GM23248 (cell line): ENCODE data around the gene PAK6. TPM values are rescaled to one million over a fixed set of nuclear protein-coding genes. Genes with fewer than 3 reads are reported as not detected.

Experiments
- DNase-seq: peaks from one replicate; pipeline ENCODE4 v3.0.0-alpha.2; 2015
- H2AFZ ChIP-seq: fragments of 200-600 bp; sonication (generic); 2 replicates; pipeline ENCODE4 v1.6.1; 2016; ENCODE audit warnings: antibody characterized with exemption
- H3F3A ChIP-seq: fragments of 200-600 bp; sonication (generic); 2 replicates; pipeline ENCODE4 v1.6.1; 2016; ENCODE audit warnings: mild to moderate bottlenecking, antibody characterized with exemption, mixed run types; ENCODE audit not compliant: insufficient read depth
- H3K27ac ChIP-seq: fragments of 200-600 bp; sonication (generic); 2 replicates; pipeline ENCODE4 v1.5.1; 2016; ENCODE audit warnings: mild to moderate bottlenecking
- H3K27me3 ChIP-seq: fragments of 200-600 bp; sonication (generic); replicated peaks from 2 replicates; pipeline ENCODE4 v1.6.1; 2016; ENCODE audit warnings: mild to moderate bottlenecking; ENCODE audit not compliant: insufficient read depth
- H3K36me3 ChIP-seq: fragments of 200-600 bp; sonication (generic); 2 replicates; pipeline ENCODE4 v1.6.1; 2016; ENCODE audit warnings: low read depth, mild to moderate bottlenecking
- H3K4me1 ChIP-seq: fragments of 200-600 bp; sonication (generic); 2 replicates; pipeline ENCODE4 v1.6.1; 2016; ENCODE audit warnings: mild to moderate bottlenecking; ENCODE audit not compliant: insufficient read depth
- H3K4me2 ChIP-seq: fragments of 200-600 bp; sonication (generic); one replicate; pipeline ENCODE4 v1.6.1; 2016; ENCODE audit warnings: mild to moderate bottlenecking; ENCODE audit not compliant: unreplicated experiment
- H3K4me3 ChIP-seq: fragments of 200-600 bp; sonication (generic); 2 replicates; pipeline ENCODE4 v1.5.1; 2016; ENCODE audit warnings: mild to moderate bottlenecking
- H3K79me2 ChIP-seq: fragments of 200-600 bp; sonication (generic); 2 replicates; pipeline ENCODE4 v1.6.1; 2016; ENCODE audit warnings: mild to moderate bottlenecking; ENCODE audit not compliant: insufficient read depth
- H3K9ac ChIP-seq: fragments of 200-600 bp; sonication (generic); 2 replicates; pipeline ENCODE4 v1.6.1; 2016; ENCODE audit warnings: mild to moderate bottlenecking
- H3K9me2 ChIP-seq: fragments of 200-600 bp; sonication (generic); 2 replicates; pipeline ENCODE4 v1.6.1; 2016; ENCODE audit warnings: mixed run types, mild to moderate bottlenecking, moderate library complexity; ENCODE audit not compliant: insufficient read depth
- H3K9me3 ChIP-seq: fragments of 200-600 bp; sonication (generic); one replicate; pipeline ENCODE4 v1.6.1; 2017; ENCODE audit warnings: low read depth
- H4K20me1 ChIP-seq: fragments of 200-600 bp; sonication (generic); 2 replicates; pipeline ENCODE4 v1.6.0; 2016; ENCODE audit not compliant: insufficient read depth
- EZH2 ChIP-seq: fragments of 200-600 bp; sonication (generic); IDR thresholded peaks from 2 replicates; pipeline ENCODE4 v1.6.1; 2018; ENCODE audit warnings: antibody characterized with exemption, mild to moderate bottlenecking; ENCODE audit not compliant: insufficient read depth, poor library complexity, severe bottlenecking
- EZH2phosphoT487 ChIP-seq: fragments of 200-600 bp; sonication (generic); IDR thresholded peaks from 2 replicates; pipeline ENCODE4 v1.6.1; 2018; ENCODE audit warnings: antibody characterized with exemption, moderate library complexity, mild to moderate bottlenecking, low read depth; ENCODE audit not compliant: insufficient read depth
- WGBS, 2 experiments: methylation state at CpG; one replicate each; pipeline ENCODE4 v1.1.6; 2015 to 2017; ENCODE audit warnings: low lambda C conversion rate in 2 of 2, low coverage in 1 of 2; ENCODE audit errors: missing lambda C conversion rate in 2 of 2; 5-methylcytosine and 5-hydroxymethylcytosine counted together
- in situ Hi-C: fragments of 300-500 bp; cut with MboI; formaldehyde crosslinking; loops from 2 replicates; pipeline ENCODE4 v1.15.0; 2020
- polyA plus RNA-seq: library from polyadenylated mRNA; unstranded; fragments of >200 nt; fragmentation: Nextera tagmentation; extraction: Ambion mirVana; gene quantifications from 2 replicates; pipeline ENCODE4 v1.2.1, GENCODE V29; 2016
- total RNA-seq: library from RNA; depleted of rRNA; stranded (reverse); fragments of >200 nt; shearing (Covaris generic); gene quantifications from 2 replicates; pipeline ENCODE4 v1.2.3, GENCODE V29; 2014; rRNA removed

Gene PAK6
- total RNA-seq (not detected in 2 replicates), polyA plus RNA-seq (not detected in 2 replicates)

GRCh38 chr15:40238532-40239403 is at the start of gene PAK6:
Gene PAK6, plus strand, starts transcription at chr15:40239063. Its CDS starts 25,723 bp downstream, at chr15:40264786.
- no peaks in the 10 kb centered on the region for H3K36me3 ChIP-seq
- H3K4me2 ChIP-seq, result peak within 1 kb of the TSS; percentile 76
- H3K9me2 ChIP-seq, result no peaks in the 10 kb centered on the region
- H3K9me3 ChIP-seq, result no peaks in the 10 kb centered on the region
- H4K20me1 ChIP-seq, result no peaks in the 10 kb centered on the region
- H3K79me2 ChIP-seq, result no peaks in the 10 kb centered on the region
- 0 out of 2 replicates have a peak, but pooled peaks cover 3% of the 10 kb centered on the region for H3K27me3 ChIP-seq
- H3K27ac ChIP-seq, result no peak within 1 kb of the TSS
- peak within 1 kb of the TSS; percentile 65 for H3K4me3 ChIP-seq
- no peaks in the 10 kb centered on the region for H3F3A ChIP-seq
- WGBS, 2 experiments, result 10 to 11% methylated on average over 32 to 38 of the region's 39 CpGs
- peak; percentile 90 for DNase-seq
- peak within 1 kb of the TSS; percentile 65 for H2AFZ ChIP-seq
- no peak for TF ChIP-seq EZH2
- in situ Hi-C loops, result no loop called here
- peaks cover 5% of the 10 kb centered on the region; the same call in 1 of the 2 replicates for H3K4me1 ChIP-seq
- H3K9ac ChIP-seq, result peak within 1 kb of the TSS; percentile 47; the same call in 1 of the 2 replicates

DNA sequence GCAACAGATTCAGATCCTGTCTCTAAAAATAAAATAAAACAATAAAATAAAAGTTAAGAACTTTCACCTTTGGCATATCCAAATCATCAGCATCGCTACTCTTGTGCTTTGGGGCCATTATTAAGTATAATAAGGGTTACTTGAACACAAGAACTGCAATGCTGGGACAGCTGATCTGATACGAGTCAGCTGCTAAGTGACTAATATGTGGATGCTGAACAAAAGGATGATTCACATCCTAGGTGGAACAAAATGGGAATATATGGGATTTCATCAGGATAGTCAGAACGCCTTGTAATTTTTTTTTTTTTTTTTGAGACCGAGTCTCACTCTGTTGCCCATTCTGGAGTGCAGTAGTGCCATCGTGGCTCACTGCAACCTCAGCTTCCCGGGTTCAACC is 48.3 kb upstream of the PAK6 start:
- Histone ChIP-seq H3K79me2 (peaks cover 14% of the 10 kb centered on the region; the same call in 1 of the 2 replicates), H3K9me2 (no peaks in the 10 kb centered on the region), H3K4me3 (no peak overlapping the region), H3K27ac (no peak overlapping the region), H3K4me2 (no peak overlapping the region), H3K4me1 (0 out of 2 replicates have a peak, but pooled peaks cover 3% of the 10 kb centered on the region), H3K36me3 (no peaks in the 10 kb centered on the region), H4K20me1 (no peaks in the 10 kb centered on the region), H3K9me3 (no peaks in the 10 kb centered on the region), H2AFZ (no peak overlapping the region), H3K27me3 (no peaks in the 10 kb centered on the region), H3K9ac (no peak overlapping the region), H3F3A (peaks cover 8% of the 10 kb centered on the region; the same call in 1 of the 2 replicates)
- no peak for TF ChIP-seq EZH2
- no peak for TF ChIP-seq EZH2phosphoT487
- in situ Hi-C loops, result no loop called here
- DNase-seq, result peak; percentile 79
- 61 to 65% methylated on average over 6 of the region's 6 CpGs for WGBS, 2 experiments

DNA sequence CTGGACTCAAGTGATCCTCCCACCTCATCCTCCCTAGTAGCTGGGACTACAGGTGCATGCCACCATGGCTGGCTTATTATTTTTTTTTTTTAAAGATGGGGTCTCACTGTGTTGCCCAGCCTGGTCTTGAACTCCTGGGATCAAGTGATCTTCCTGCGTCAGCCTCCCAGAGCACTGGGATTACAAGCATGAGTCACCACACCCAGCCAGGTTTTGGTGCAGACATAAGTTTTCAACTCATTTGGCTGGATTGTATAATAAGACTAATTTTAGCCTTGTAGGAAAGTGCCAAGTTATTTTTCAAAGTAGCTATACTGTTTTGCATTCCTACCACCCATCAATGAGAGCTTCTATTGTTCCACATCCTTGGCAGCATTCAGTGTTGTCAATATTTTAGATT is 45.9 kb upstream of the PAK6 start:
- Histone ChIP-seq H3K9ac (no peak overlapping the region), H3K9me3 (no peaks in the 10 kb centered on the region), H3K36me3 (no peaks in the 10 kb centered on the region), H3F3A (peaks cover 8% of the 10 kb centered on the region; the same call in 1 of the 2 replicates), H3K4me1 (0 out of 2 replicates have a peak, but pooled peaks cover 3% of the 10 kb centered on the region), H3K4me2 (no peak overlapping the region), H3K4me3 (no peak overlapping the region), H3K9me2 (no peaks in the 10 kb centered on the region), H3K27ac (no peak overlapping the region), H3K79me2 (peaks cover 15% of the 10 kb centered on the region; the same call in 1 of the 2 replicates), H4K20me1 (no peaks in the 10 kb centered on the region), H2AFZ (no peak overlapping the region), H3K27me3 (no peaks in the 10 kb centered on the region)
- WGBS, 2 experiments, result 40 to 58% methylated on average over 1 of the region's 1 CpG
- TF ChIP-seq EZH2phosphoT487, result no peak
- TF ChIP-seq EZH2, result no peak
- DNase-seq, result peak; percentile 57
- in situ Hi-C loops, result no loop called here

DNA sequence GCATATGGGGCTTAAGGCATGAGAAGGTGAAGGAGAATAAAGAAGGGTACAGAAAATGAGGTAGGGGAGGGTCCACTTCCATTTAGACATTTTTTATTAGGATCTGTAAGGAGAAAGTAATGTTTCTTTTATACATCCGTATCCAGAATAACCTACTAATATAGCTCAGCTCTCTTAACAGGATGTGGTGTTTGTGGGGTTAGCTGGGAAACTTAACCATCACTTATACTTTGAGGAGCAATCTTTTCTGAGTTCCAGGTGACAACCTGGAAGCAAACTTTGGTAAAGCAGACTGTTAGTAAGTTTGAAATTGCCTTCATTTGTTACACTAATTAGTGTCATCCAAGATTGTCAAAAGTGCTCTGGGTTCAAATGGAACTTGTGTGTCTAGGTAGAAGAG is 41.4 kb upstream of the PAK6 start:
- Histone ChIP-seq H3K4me2 (no peak overlapping the region), H3F3A (0 out of 2 replicates have a peak, but pooled peaks cover 8% of the 10 kb centered on the region), H3K27me3 (no peaks in the 10 kb centered on the region), H3K4me3 (no peak overlapping the region), H3K27ac (no peak overlapping the region), H3K9me2 (no peaks in the 10 kb centered on the region), H4K20me1 (no peaks in the 10 kb centered on the region), H3K9ac (no peak overlapping the region), H2AFZ (no peak overlapping the region), H3K9me3 (no peaks in the 10 kb centered on the region), H3K4me1 (no peaks in the 10 kb centered on the region), H3K36me3 (peaks cover 4% of the 10 kb centered on the region; the same call in 1 of the 2 replicates), H3K79me2 (peaks cover 10% of the 10 kb centered on the region; the same call in 1 of the 2 replicates)
- DNase-seq, result no peak
- TF ChIP-seq EZH2phosphoT487 (no peak), EZH2 (no peak)
- 98 to 100% methylated on average over 1 of the region's 1 CpG for WGBS, 2 experiments
- in situ Hi-C loops, result no loop called here
